ENCODE results near the gene MSANTD2. TPM values are rescaled to one million over a fixed set of nuclear protein-coding genes. Genes with fewer than 3 reads are reported as not detected.

The MSANTD2 gene
- total and polyA plus RNA-seq, 12 donors: 2.4 to 15.9 (median 3.4) TPM

- peaks cover 0 to 35% (median 6%) of the 10 kb centered on the region in 9 donors for H3K36me3 ChIP-seq
- H3K4me1 ChIP-seq: peaks cover 14 to 78% (median 67%) of the 10 kb centered on the region in 9 donors
- H3K9me3 ChIP-seq: no peaks in the 10 kb centered on the region
- peak overlapping the region; percentile 86 to 99 (median 98) for H3K27ac ChIP-seq
- peak; percentile 52 to 91 (median 81) for ATAC-seq
- TF ChIP-seq CTCF (IDR thresholded peaks at IDR 0.05): peak in 3 of 9 donors; percentile 9 to 20 (median 20)
- H3K27me3 ChIP-seq: peaks cover 0 to 76% (median 57%) of the 10 kb centered on the region in 7 donors
- peak overlapping the region; percentile 61 to 94 (median 78) for H3K4me3 ChIP-seq
- intact Hi-C loops (cut with DNase I): loop anchor here in 7 of 10 donors (5.0 to 10.0 kb wide), 6 partner anchors 38 to 87 kb away; partner anchors contain the start of genes MSANTD2 (in 1 of the 7), SIAE (in 1 of the 7) and SPA17 (in 1 of the 7)
- 15 to 19% methylated on average over 52 of the region's 52 CpGs for WGBS, 2 donors
- DNase-seq: peak; percentile 80 to 88
These were observed 40.7 kb downstream of the MSANTD2 start for GRCh38 chr11:124759266-124760204.

- Histone ChIP-seq H3K27me3 (peaks cover 0 to 76% (median 57%) of the 10 kb centered on the region in 7 donors), H3K4me3 (peak overlapping the region; percentile 31 to 94 (median 78)), H3K9me3 (no peaks in the 10 kb centered on the region), H3K36me3 (peaks cover 0 to 38% (median 6%) of the 10 kb centered on the region in 9 donors), H3K27ac (peak overlapping the region; percentile 76 to 99 (median 95)), H3K4me1 (peaks cover 14 to 87% (median 72%) of the 10 kb centered on the region in 9 donors)
- TF ChIP-seq CTCF (IDR thresholded peaks at IDR 0.05): peak; percentile 61 to 81 (median 73)
- ATAC-seq (peak; percentile 28 to 58 (median 50)), DNase-seq (peak; percentile 70 to 78)
- 5% methylated on average over 53 of the region's 53 CpGs for WGBS, 2 donors
- intact Hi-C loops (cut with DNase I): loop anchor here in 1 of 10 donors (5.0 kb wide), 1 partner anchor 79 kb away; no protein-coding TSS in a partner anchor
These were observed 41.6 kb downstream of the MSANTD2 start for GRCh38 chr11:124758355-124759265.

- ATAC-seq (no peak), DNase-seq (no peak)
- Histone ChIP-seq H3K4me1 (peaks cover 14 to 87% (median 73%) of the 10 kb centered on the region in 9 donors), H3K36me3 (peaks cover 0 to 51% (median 12%) of the 10 kb centered on the region in 9 donors), H3K9me3 (no peaks in the 10 kb centered on the region), H3K4me3 (peak overlapping the region in 2 of 10 donors; percentile 74 to 94), H3K27ac (peak overlapping the region in 2 of 10 donors; percentile 5 to 99), H3K27me3 (peaks cover 0 to 72% (median 53%) of the 10 kb centered on the region in 7 donors)
- intact Hi-C loops (cut with DNase I): loop anchor here in 1 of 10 donors (5.0 kb wide), 1 partner anchor 80 kb away; no protein-coding TSS in a partner anchor
- 49 to 56% methylated on average over 3 of the region's 3 CpGs for WGBS, 2 donors
- TF ChIP-seq CTCF (IDR thresholded peaks at IDR 0.05): no peak
These were observed 42.9 kb downstream of the MSANTD2 start for GRCh38 chr11:124757320-124757719.
